Neuronal stem cell (in vitro differentiated cells): ENCODE results near the gene BMP6.

ENCODE experiments used
- DNase-seq: peaks from one replicate; pipeline ENCODE4 v3.0.0-alpha.2; 2013; ENCODE audit warnings: low spot score
- H2AFZ ChIP-seq: one replicate; pipeline ENCODE4 v1.6.1; 2013; ENCODE audit warnings: mild to moderate bottlenecking, low read length, inconsistent platforms
- H2AK5ac ChIP-seq: 2 replicates; pipeline ENCODE4 v1.6.1; 2013; ENCODE audit warnings: low read depth, mild to moderate bottlenecking, inconsistent platforms, low read length, moderate library complexity, mixed read lengths
- H2BK120ac ChIP-seq: 2 replicates; pipeline ENCODE4 v1.6.1; 2013; ENCODE audit warnings: low read depth, mild to moderate bottlenecking, inconsistent platforms, low read length, moderate library complexity, mixed read lengths
- H2BK12ac ChIP-seq: one replicate; pipeline ENCODE4 v1.6.1; 2013; ENCODE audit warnings: low read length, inconsistent platforms
- H2BK15ac ChIP-seq: 2 replicates; pipeline ENCODE4 v1.6.1; 2013; ENCODE audit warnings: mild to moderate bottlenecking, low read length, inconsistent platforms, mixed read lengths
- H2BK5ac ChIP-seq: one replicate; pipeline ENCODE4 v1.6.1; 2013; ENCODE audit warnings: inconsistent platforms, mild to moderate bottlenecking, low read length, moderate library complexity
- H3K14ac ChIP-seq: one replicate; pipeline ENCODE4 v1.6.1; 2013; ENCODE audit warnings: low read length, inconsistent platforms
- H3K18ac ChIP-seq: 2 replicates; pipeline ENCODE4 v1.6.1; 2013; ENCODE audit warnings: low read length, inconsistent platforms
- H3K23ac ChIP-seq: 2 replicates; pipeline ENCODE4 v1.6.1; 2013; ENCODE audit warnings: low read depth, mild to moderate bottlenecking, mixed read lengths, low read length, inconsistent platforms; ENCODE audit not compliant: poor library complexity
- H3K27ac ChIP-seq: replicated peaks from 3 replicates; pipeline ENCODE4 v1.5.1; 2013; ENCODE audit warnings: low read length, inconsistent platforms
- H3K27me3 ChIP-seq, 3 experiments: 2 replicates each; pipeline ENCODE4 v1.6.1; 2013; ENCODE audit warnings: low read length in 3 of 3, mild to moderate bottlenecking in 2 of 3, inconsistent platforms in 1 of 3, low read depth in 1 of 3, mixed read lengths in 1 of 3, moderate library complexity in 1 of 3; ENCODE audit not compliant: control insufficient read depth in 3 of 3, insufficient read depth in 3 of 3
- H3K36me3 ChIP-seq, 2 donors: replicated peaks in 1 of 2; 2 replicates each; pipeline ENCODE4 v1.6.1; 2013; ENCODE audit warnings: low read length in 2 of 2; ENCODE audit not compliant: control insufficient read depth in 2 of 2, insufficient read depth in 2 of 2
- H3K4ac ChIP-seq: 2 replicates; pipeline ENCODE4 v1.6.1; 2013; ENCODE audit warnings: inconsistent platforms, mild to moderate bottlenecking, low read length, moderate library complexity
- H3K4me1 ChIP-seq, 2 donors: 1 replicate in 1 of 2; 2 replicates in 1 of 2; pipeline ENCODE4 v1.6.1; 2013; ENCODE audit warnings: low read length in 2 of 2, low read depth in 1 of 2; ENCODE audit not compliant: control insufficient read depth in 2 of 2, insufficient read depth in 1 of 2
- H3K4me2 ChIP-seq: one replicate; pipeline ENCODE4 v1.6.1; 2013; ENCODE audit warnings: mild to moderate bottlenecking, low read length, inconsistent platforms; ENCODE audit not compliant: insufficient read depth, poor library complexity, severe bottlenecking
- H3K4me3 ChIP-seq, 2 donors: 2 replicates each; pipeline ENCODE4 v1.5.1; 2013; ENCODE audit warnings: low read length in 2 of 2, mild to moderate bottlenecking in 2 of 2, inconsistent platforms in 1 of 2, moderate library complexity in 1 of 2
- H3K79me1 ChIP-seq: one replicate; pipeline ENCODE4 v1.6.1; 2013; ENCODE audit warnings: low read depth, mild to moderate bottlenecking, inconsistent platforms, low read length, moderate library complexity
- H3K9ac ChIP-seq: one replicate; pipeline ENCODE4 v1.6.1; 2013; ENCODE audit warnings: mild to moderate bottlenecking, low read depth, low read length, inconsistent platforms; ENCODE audit not compliant: poor library complexity
- H3K9me3 ChIP-seq, 2 donors: replicated peaks in 1 of 2; 2 replicates each; pipeline versions ENCODE3 to v1.6.1; 2013; ENCODE audit warnings: low read length in 2 of 2, mild to moderate bottlenecking in 2 of 2, inconsistent platforms in 1 of 2, low read depth in 1 of 2, mixed read lengths in 1 of 2, moderate library complexity in 1 of 2; ENCODE audit not compliant: control insufficient read depth in 2 of 2, insufficient read depth in 1 of 2
- H4K8ac ChIP-seq: one replicate; pipeline ENCODE4 v1.6.1; 2013; ENCODE audit warnings: low read depth, mild to moderate bottlenecking, inconsistent platforms, low read length, moderate library complexity
- H4K91ac ChIP-seq: one replicate; pipeline ENCODE4 v1.6.1; 2013; ENCODE audit warnings: low read length, low read depth, mild to moderate bottlenecking, inconsistent platforms; ENCODE audit not compliant: poor library complexity
- WGBS, 2 donors: extraction: QIAGEN DNeasy Blood & Tissue Kit; methylation state at CpG; one replicate each; pipeline ENCODE4 v1.1.7; 2013; ENCODE audit warnings: missing lambda C conversion rate in 2 of 2, mixed read lengths in 1 of 2; ENCODE audit not compliant: insufficient read length in 2 of 2, insufficient replicate concordance in 1 of 2; ENCODE audit errors: extremely low coverage in 2 of 2; 5-methylcytosine and 5-hydroxymethylcytosine counted together

The BMP6 gene

GRCh38 chr6:7900621-7901020 is 174.7 kb downstream of the BMP6 start:
- no peaks in the 10 kb centered on the region for H3K79me1 ChIP-seq
- no peak overlapping the region for H4K8ac ChIP-seq
- H3K14ac ChIP-seq = no peak overlapping the region
- no peak overlapping the region for H2BK15ac ChIP-seq
- H3K9me3 ChIP-seq = no peaks in the 10 kb centered on the region
- H3K9ac ChIP-seq = no peak overlapping the region
- no peak overlapping the region for H3K23ac ChIP-seq
- H3K4me2 ChIP-seq = no peak overlapping the region
- H2AK5ac ChIP-seq = no peak overlapping the region
- no peak overlapping the region for H3K4me3 ChIP-seq
- H2BK5ac ChIP-seq = no peak overlapping the region
- H4K91ac ChIP-seq = no peak overlapping the region
- peaks cover 51 to 94% of the 10 kb centered on the region in 2 donors for H3K36me3 ChIP-seq
- H2BK12ac ChIP-seq = no peak overlapping the region
- WGBS, 2 donors = no CpG with 5 or more reads among the region's 2 CpGs
- H3K18ac ChIP-seq = no peak overlapping the region
- H2AFZ ChIP-seq = no peak overlapping the region
- H3K27ac ChIP-seq = no peak overlapping the region
- no peak overlapping the region for H2BK120ac ChIP-seq
- H3K4ac ChIP-seq = no peak overlapping the region
- no peaks in the 10 kb centered on the region for H3K27me3 ChIP-seq
- DNase-seq = no peak
- peaks cover 0 to 3% of the 10 kb centered on the region in 2 donors for H3K4me1 ChIP-seq

GRCh38 chr6:7901056-7901455 is 175.2 kb downstream of the BMP6 start:
- DNase-seq = no peak
- Histone ChIP-seq H3K23ac (no peak overlapping the region), H2BK5ac (no peak overlapping the region), H2BK15ac (no peak overlapping the region), H2AFZ (no peak overlapping the region), H3K27me3 (no peaks in the 10 kb centered on the region), H3K9ac (no peak overlapping the region), H3K4ac (no peak overlapping the region), H2AK5ac (no peak overlapping the region), H3K18ac (no peak overlapping the region), H3K4me1 (peaks cover 0 to 3% of the 10 kb centered on the region in 2 donors), H2BK120ac (no peak overlapping the region), H3K9me3 (no peaks in the 10 kb centered on the region), H3K79me1 (no peaks in the 10 kb centered on the region), H3K36me3 (peaks cover 47 to 90% of the 10 kb centered on the region in 2 donors), H3K4me3 (no peak overlapping the region), H2BK12ac (no peak overlapping the region), H4K8ac (no peak overlapping the region), H4K91ac (no peak overlapping the region), H3K14ac (no peak overlapping the region), H3K4me2 (no peak overlapping the region), H3K27ac (no peak overlapping the region)
- no CpG with 5 or more reads among the region's 9 CpGs for WGBS, 2 donors

- no peaks in the 10 kb centered on the region for H3K9me3 ChIP-seq
- no peak overlapping the region for H3K4me3 ChIP-seq
- no peak overlapping the region for H3K4me2 ChIP-seq
- DNase-seq = no peak
- no peak overlapping the region for H3K14ac ChIP-seq
- no peak overlapping the region for H2BK120ac ChIP-seq
- no peak overlapping the region for H2AFZ ChIP-seq
- no peak overlapping the region for H3K9ac ChIP-seq
- no peaks in the 10 kb centered on the region for H3K27me3 ChIP-seq
- no peak overlapping the region for H2BK15ac ChIP-seq
- WGBS, 2 donors = no CpG with 5 or more reads among the region's 4 CpGs
- no peak overlapping the region for H3K27ac ChIP-seq
- H4K91ac ChIP-seq = no peak overlapping the region
- H4K8ac ChIP-seq = no peak overlapping the region
- H3K18ac ChIP-seq = no peak overlapping the region
- no peak overlapping the region for H2BK12ac ChIP-seq
- no peak overlapping the region for H2BK5ac ChIP-seq
- H3K36me3 ChIP-seq = peaks cover 43 to 83% of the 10 kb centered on the region in 2 donors
- H2AK5ac ChIP-seq = no peak overlapping the region
- H3K4ac ChIP-seq = no peak overlapping the region
- H3K4me1 ChIP-seq = peaks cover 0 to 3% of the 10 kb centered on the region in 2 donors
- H3K23ac ChIP-seq = no peak overlapping the region
- H3K79me1 ChIP-seq = no peaks in the 10 kb centered on the region
Observed at GRCh38 chr6:7901780-7902179, 175.9 kb downstream of the BMP6 start.

GRCh38 chr6:7902221-7902620 is 176.3 kb downstream of the BMP6 start:
- no peak for DNase-seq
- Histone ChIP-seq H2BK15ac (no peak overlapping the region), H2AFZ (no peak overlapping the region), H3K27me3 (no peaks in the 10 kb centered on the region), H2BK12ac (no peak overlapping the region), H3K4me3 (no peak overlapping the region), H3K4me1 (peaks cover 0 to 3% of the 10 kb centered on the region in 2 donors), H2BK5ac (no peak overlapping the region), H3K9ac (no peak overlapping the region), H3K9me3 (no peaks in the 10 kb centered on the region), H3K18ac (no peak overlapping the region), H4K91ac (no peak overlapping the region), H3K4me2 (no peak overlapping the region), H4K8ac (no peak overlapping the region), H3K14ac (no peak overlapping the region), H3K4ac (no peak overlapping the region), H3K23ac (no peak overlapping the region), H2BK120ac (no peak overlapping the region), H3K79me1 (peaks cover 2% of the 10 kb centered on the region), H3K36me3 (peaks cover 43 to 78% of the 10 kb centered on the region in 2 donors), H3K27ac (no peak overlapping the region), H2AK5ac (no peak overlapping the region)
- WGBS, 2 donors = no CpG with 5 or more reads among the region's 8 CpGs
